GM12891 (cell line): ENCODE results near the gene ACYP2.
"Not testable (repeated sequence)": the region's sequence is repeated elsewhere in the genome, so short reads cannot be mapped to it uniquely, and the experiment has no call there.

Experiments used
- POLR2A ChIP-seq: IDR thresholded peaks from 2 replicates; pipeline ENCODE4 v1.6.1; 2011; ENCODE audit warnings: low read depth, low read length, control low read depth
- POLR2AphosphoS5 ChIP-seq: IDR thresholded peaks from 2 replicates; pipeline ENCODE4 v1.6.1; 2011; ENCODE audit warnings: low read depth, low read length, control low read depth
- POU2F2 ChIP-seq: IDR thresholded peaks from 2 replicates; pipeline ENCODE4 v1.6.1; 2011; ENCODE audit warnings: low read depth, mild to moderate bottlenecking, control low read depth, low read length, moderate library complexity
- SPI1 ChIP-seq: IDR thresholded peaks from 2 replicates; pipeline ENCODE4 v1.6.1; 2011; ENCODE audit warnings: low read depth, low read length, control low read depth
- TAF1 ChIP-seq: IDR thresholded peaks from 2 replicates; pipeline ENCODE4 v1.6.1; 2011; ENCODE audit warnings: low read depth, low read length, control low read depth

DNA sequence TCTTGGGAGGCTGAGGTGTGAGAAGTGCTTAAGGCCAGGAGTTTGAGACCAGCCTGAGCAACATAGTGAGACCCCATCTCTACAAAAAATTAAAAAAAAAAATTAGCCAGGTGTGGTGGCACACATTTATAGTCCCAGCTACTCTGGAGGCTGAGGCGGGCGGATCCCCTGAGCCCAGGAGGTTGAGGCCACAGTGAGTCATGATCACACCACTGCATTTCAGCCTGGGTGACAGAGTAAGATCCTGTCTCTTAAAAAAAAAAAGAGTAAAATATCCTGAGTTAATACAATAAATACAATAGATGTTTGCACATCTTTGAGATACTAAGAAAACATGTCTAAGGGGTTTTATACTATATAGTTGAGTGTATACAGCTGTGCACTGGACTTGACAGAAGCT, 179.2 kb downstream of the ACYP2 start:
- TF ChIP-seq POLR2A, SPI1, POLR2AphosphoS5, POU2F2, TAF1: not testable (repeated sequence)
